Measurements from ENCODE around the gene PHC3. TPM values are rescaled to one million over a fixed set of nuclear protein-coding genes. Genes with fewer than 3 reads are reported as not detected.

Gene PHC3, protein sequence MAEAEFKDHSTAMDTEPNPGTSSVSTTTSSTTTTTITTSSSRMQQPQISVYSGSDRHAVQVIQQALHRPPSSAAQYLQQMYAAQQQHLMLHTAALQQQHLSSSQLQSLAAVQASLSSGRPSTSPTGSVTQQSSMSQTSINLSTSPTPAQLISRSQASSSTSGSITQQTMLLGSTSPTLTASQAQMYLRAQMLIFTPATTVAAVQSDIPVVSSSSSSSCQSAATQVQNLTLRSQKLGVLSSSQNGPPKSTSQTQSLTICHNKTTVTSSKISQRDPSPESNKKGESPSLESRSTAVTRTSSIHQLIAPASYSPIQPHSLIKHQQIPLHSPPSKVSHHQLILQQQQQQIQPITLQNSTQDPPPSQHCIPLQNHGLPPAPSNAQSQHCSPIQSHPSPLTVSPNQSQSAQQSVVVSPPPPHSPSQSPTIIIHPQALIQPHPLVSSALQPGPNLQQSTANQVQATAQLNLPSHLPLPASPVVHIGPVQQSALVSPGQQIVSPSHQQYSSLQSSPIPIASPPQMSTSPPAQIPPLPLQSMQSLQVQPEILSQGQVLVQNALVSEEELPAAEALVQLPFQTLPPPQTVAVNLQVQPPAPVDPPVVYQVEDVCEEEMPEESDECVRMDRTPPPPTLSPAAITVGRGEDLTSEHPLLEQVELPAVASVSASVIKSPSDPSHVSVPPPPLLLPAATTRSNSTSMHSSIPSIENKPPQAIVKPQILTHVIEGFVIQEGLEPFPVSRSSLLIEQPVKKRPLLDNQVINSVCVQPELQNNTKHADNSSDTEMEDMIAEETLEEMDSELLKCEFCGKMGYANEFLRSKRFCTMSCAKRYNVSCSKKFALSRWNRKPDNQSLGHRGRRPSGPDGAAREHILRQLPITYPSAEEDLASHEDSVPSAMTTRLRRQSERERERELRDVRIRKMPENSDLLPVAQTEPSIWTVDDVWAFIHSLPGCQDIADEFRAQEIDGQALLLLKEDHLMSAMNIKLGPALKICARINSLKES
- 15.0 and 33.5 TPM in 2 replicates for total RNA-seq

DNA sequence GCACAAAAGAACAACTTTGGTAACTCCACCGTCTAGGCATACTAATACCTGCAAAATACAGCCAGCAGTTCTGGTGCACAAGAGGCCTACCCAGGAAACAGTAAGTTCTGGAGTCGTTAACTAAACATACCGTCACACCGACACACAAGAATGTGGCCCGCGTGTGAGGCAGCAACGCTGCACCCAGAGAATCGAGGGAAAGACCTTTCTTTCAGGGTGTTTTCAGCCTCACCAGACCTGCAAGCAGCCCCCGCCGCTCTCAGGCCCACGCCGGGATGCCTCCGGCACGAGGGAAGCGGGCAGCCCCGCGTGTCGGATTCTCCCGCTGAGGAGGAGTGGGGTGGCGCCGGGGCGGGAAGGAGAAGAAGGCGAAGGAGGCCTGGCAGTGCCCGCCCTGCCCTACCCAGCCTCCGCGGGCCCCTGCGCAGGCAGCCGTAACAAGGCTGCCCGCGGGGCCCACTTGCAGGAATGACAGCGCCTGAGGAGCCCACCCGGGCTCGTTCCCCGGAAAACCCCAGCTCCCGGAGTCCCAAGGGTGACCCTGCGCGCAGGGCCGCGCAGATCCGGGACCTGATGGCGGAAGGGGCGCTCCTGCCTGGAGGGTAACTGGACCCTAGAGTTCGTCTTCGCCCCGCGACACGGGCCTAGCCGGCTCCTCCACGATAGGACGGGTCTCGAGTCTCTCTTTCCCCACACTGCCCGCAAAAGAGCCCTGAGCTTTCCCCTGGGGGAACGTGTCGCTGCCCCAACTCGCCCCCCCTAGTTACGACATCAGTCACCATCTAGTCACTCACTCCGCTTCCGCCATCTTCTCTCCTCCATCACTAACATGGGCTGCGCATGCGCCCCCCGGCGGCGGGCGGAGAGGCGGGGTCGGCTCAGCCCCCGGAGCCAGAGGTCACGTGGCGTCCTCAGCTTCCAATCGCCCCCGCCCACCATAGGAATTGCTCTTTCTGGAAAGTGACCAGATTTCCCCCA lies at the start of gene PHC3:
TSS of gene PHC3 (minus strand) at position 826 of the 978 bp plus-strand sequence. CDS start at position 808, 18 bp downstream.

DNA sequence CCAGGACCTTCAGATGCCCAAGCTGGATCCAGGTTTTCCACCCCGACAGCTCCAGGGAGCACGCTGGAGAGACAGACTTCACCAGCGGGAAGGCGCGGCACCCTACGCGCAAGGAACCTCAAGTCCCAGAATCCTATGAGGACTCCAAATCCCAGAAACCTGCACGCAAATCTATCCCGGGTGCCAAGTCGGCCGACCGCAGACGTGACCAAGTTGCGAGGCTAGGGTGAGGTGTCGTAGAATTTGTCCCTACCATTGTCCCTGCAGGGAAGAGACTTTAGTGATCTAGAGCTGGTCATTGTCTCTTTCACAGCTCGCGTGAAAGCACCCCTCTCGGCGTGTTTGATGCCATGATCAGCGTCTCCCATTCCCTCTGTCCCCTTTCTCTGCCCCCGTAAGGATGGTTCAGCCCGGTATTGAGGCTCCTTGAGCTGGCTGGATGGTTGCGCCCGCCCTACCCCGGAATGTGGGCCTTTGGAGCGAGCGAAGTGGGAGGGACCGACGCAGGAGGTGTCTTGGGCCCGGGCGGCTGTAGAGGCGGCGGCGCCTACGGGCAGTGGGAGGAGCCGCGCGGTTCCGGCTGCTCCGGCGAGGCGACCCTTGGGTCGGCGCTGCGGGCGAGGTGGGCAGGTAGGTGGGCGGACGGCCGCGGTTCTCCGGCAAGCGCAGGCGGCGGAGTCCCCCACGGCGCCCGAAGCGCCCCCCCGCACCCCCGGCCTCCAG lies 40.6 kb upstream of the PHC3 start, which contains the start of gene PRKCI:
TSS of gene PRKCI (plus strand) at position 501 of the 723 bp plus-strand sequence. CDS start 246 bp downstream, outside the sequence.

Other genes starting within 250 kb of the PHC3 start
- gene SEC62, start 214.9 kb downstream of the PHC3 start, total RNA-seq = 34.5 and 76.5 TPM in 2 replicates
- gene GPR160, start 143.7 kb downstream of the PHC3 start, total RNA-seq = 0.64 and 1.0 TPM in 2 replicates
- gene PRKCI, start 40.7 kb upstream of the PHC3 start, total RNA-seq = 92.3 and 93.4 TPM in 2 replicates
- 72.5 and 113 TPM in 2 replicates for gene SKIL, start 176.0 kb upstream of the PHC3 start, total RNA-seq
- gene CLDN11, start 237.1 kb upstream of the PHC3 start, total RNA-seq = 0.34 and 0.43 TPM in 2 replicates

Data from nasal cavity respiratory epithelium epithelial cell of viscerocranial mucosa (primary cell).